Activated gamma-delta T cell treated with anti-CD3 and anti-CD28 coated beads, Interleukin-2, amount 50 U/mL, for 16 hours (primary cell): Measurements from ENCODE around the gene YOD1.
"Not testable (repeated sequence)": the region's sequence is repeated elsewhere in the genome, so short reads cannot be mapped to it uniquely, and the experiment has no call there.

ENCODE experiments used
- DNase-seq: peaks from one replicate; pipeline ENCODE4 v3.0.0-alpha.2; 2020; ENCODE audit warnings: low read depth

The YOD1 gene

GRCh38 chr1:207049054-207049453 is 2.0 kb downstream of the YOD1 start:
- DNase-seq = no peak

- DNase-seq = no peak
Observed at GRCh38 chr1:207048041-207048440, 3.0 kb downstream of the YOD1 start.

- no peak for DNase-seq
Observed at GRCh38 chr1:207047505-207047904, 3.5 kb downstream of the YOD1 start.

GRCh38 chr1:207045453-207045852 is 5.6 kb downstream of the YOD1 start:
- DNase-seq = no peak

GRCh38 chr1:207041397-207041796 is 9.6 kb downstream of the YOD1 start:
- DNase-seq = not testable (repeated sequence)

GRCh38 chr1:207040181-207040533 is 10.9 kb downstream of the YOD1 start:
- DNase-seq = no peak

- DNase-seq = no peak
Observed at GRCh38 chr1:207039380-207040180, 11.4 kb downstream of the YOD1 start.

GRCh38 chr1:207036865-207037264 is 14.1 kb downstream of the YOD1 start:
- no peak for DNase-seq

GRCh38 chr1:207035877-207036551 is 15.0 kb downstream of the YOD1 start:
- no peak for DNase-seq

GRCh38 chr1:207034998-207035397 is 16.0 kb downstream of the YOD1 start:
- no peak for DNase-seq

- no peak for DNase-seq
Observed at GRCh38 chr1:207034208-207034607, 16.8 kb downstream of the YOD1 start.

GRCh38 chr1:207033302-207033701 is 17.7 kb downstream of the YOD1 start:
- DNase-seq = no peak

- no peak for DNase-seq
Observed at GRCh38 chr1:207032528-207033017, 18.4 kb downstream of the YOD1 start, which contains the start of gene C1orf116. Gene C1orf116, minus strand, starts transcription at chr1:207032756. Its CDS starts 5,158 bp downstream, at chr1:207027598.

GRCh38 chr1:207031632-207032264 is 19.3 kb downstream of the YOD1 start:
- no peak for DNase-seq

- no peak for DNase-seq
Observed at GRCh38 chr1:207031016-207031415, 20.0 kb downstream of the YOD1 start.

- no peak for DNase-seq
Observed at GRCh38 chr1:207030522-207031009, 20.4 kb downstream of the YOD1 start.

- DNase-seq = no peak
Observed at GRCh38 chr1:207029701-207030521, 21.1 kb downstream of the YOD1 start.

GRCh38 chr1:207028884-207029650 is 21.9 kb downstream of the YOD1 start:
- DNase-seq = no peak

GRCh38 chr1:207027921-207028320 is 23.1 kb downstream of the YOD1 start:
- no peak for DNase-seq

- no peak for DNase-seq
Observed at GRCh38 chr1:207027206-207027777, 23.7 kb downstream of the YOD1 start.

- no peak for DNase-seq
Observed at GRCh38 chr1:207026104-207026534, 24.9 kb downstream of the YOD1 start.
